NCI-H2081 treated with DMSO at 0.1 percent for 48 hours (cell line): ENCODE results near the gene DRAP1.

Source experiments
- DNase-seq: peaks from one replicate; lab custom pipeline; 2025; lab: John Stamatoyannopoulos, UW

DRAP1 gene

DNA sequence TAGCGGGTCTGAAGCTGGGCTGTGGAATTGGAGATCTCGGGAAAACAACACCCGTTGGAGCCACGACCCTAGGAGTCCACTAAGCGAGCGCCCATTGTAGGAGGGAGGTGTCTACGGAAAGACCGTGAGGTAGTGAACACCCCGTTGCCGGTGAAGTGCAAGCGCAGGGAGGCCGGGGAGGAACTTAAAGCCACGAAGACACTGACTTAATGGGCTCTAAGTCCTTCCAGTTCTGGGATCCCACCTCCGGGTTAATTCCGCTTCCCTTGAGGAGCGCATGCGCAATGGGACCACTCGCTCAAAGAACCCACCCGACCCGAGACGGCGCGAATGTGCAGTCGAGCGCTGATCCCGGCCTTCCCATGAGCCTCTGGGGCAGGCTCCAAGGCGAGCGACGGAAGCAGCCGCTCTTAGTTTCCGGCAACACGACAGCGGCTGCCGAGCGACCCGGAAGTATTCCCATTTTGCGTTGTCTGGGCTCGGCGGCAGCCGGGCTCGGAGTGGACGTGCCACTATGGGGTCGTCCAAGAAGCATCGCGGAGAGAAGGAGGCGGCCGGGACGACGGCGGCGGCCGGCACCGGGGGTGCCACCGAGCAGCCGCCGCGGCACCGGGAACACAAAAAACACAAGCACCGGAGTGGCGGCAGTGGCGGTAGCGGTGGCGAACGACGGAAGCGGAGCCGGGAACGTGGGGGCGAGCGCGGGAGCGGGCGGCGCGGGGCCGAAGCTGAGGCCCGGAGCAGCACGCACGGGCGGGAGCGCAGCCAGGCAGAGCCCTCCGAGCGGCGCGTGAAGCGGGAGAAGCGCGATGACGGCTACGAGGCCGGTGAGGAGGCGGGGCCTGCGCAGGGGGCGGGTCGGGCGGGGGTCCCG, 42.3 kb downstream of the DRAP1 start, which contains the start of gene SART1:
TSS of gene SART1 (plus strand) at position 468 of the 874 bp plus-strand sequence. CDS start at position 515, 47 bp downstream.
- DNase-seq, result peak; percentile 80

DNA sequence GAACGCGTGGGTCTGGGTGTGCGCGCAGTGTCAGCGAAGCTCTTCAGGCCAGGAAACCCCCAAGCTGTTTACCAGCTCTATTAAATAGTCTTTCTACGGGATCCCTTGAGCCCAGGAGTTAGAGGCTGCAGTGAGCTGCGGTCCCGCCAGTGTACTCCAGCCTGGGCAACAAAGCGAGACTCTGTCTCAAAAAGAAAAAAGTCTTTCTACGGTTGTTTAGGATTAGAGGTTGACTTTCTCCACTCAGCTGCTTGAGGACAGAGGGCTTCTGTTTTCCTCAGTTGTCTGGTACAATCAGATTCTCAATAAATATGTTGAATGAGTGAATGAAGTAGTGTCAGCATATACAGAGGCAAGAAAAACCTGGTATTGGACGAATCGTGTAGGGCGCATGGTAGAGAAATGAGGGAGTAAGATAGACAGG, 42.9 kb downstream of the DRAP1 start:
- no peak for DNase-seq

DNA sequence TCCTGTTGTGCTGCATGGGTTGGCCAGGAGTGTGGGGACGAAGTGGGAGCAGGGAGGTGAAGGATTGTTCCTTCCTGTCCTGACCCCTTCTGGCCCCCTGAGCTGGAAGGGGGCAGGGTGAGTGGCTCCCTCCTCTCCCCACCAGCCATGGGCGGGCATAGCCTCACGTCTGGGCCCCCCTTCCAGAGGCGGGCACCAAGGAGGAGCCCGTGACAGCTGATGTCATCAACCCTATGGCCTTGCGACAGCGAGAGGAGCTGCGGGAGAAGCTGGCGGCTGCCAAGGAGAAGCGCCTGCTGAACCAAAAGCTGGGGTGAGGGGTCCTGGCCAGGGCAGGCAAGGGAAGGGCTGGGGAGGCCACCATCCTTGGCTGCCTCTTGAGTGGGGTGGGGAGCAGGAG, 45.7 kb downstream of the DRAP1 start:
- no peak for DNase-seq

DNA sequence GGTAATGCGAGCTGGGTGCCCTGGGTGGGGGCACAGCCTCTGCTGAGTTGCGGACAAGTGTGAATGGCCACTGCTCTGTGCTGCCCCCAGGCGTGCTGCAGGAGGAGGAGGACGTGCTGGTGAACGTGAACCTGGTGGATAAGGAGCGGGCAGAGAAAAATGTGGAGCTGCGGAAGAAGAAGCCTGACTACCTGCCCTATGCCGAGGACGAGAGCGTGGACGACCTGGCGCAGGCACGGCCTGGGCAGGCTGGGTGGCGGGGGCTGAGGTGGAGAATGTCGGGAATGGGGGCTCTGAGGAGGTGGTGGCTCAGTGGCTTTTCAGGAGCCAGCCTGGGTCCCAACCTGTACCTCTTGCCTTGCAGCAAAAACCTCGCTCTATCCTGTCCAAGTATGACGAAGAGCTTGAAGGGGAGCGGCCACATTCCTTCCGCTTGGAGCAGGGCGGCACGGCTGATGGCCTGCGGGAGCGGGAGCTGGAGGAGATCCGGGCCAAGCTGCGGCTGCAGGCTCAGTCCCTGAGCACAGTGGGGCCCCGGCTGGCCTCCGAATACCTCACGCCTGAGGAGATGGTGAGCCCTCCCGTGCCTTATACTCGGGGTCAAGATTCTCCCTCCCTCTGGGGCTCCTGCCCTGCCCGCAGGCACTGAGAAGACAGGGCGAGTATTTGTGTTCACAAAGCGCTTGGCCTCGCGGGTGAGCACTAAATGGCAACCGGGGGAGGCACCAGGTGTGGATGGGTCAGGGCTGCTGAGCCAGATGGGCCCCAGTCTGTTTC, 46.9 kb downstream of the DRAP1 start:
- no peak for DNase-seq

DNA sequence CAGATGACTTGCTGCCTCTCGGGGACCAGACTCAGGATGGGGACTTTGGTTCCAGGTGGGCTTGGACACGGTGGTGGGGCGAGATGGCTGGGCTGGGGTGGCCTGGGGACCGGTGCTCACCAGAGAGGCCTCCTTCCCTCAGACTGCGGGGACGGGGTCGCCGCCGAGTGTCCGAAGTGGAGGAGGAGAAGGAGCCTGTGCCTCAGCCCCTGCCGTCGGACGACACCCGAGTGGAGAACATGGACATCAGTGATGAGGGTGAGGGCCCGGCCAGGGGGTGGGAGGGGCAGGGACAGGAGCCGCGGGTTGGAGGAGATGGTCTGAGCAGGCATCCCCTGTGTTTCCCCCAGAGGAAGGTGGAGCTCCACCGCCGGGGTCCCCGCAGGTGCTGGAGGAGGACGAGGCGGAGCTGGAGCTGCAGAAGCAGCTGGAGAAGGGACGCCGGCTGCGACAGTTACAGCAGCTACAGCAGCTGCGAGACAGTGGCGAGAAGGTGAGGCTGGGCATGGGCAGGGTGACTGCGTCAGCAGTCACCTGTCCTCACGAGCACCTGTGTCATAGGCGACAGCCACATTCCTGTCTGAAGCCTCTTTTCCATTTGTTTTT, 48.2 kb downstream of the DRAP1 start:
- no peak for DNase-seq

DNA sequence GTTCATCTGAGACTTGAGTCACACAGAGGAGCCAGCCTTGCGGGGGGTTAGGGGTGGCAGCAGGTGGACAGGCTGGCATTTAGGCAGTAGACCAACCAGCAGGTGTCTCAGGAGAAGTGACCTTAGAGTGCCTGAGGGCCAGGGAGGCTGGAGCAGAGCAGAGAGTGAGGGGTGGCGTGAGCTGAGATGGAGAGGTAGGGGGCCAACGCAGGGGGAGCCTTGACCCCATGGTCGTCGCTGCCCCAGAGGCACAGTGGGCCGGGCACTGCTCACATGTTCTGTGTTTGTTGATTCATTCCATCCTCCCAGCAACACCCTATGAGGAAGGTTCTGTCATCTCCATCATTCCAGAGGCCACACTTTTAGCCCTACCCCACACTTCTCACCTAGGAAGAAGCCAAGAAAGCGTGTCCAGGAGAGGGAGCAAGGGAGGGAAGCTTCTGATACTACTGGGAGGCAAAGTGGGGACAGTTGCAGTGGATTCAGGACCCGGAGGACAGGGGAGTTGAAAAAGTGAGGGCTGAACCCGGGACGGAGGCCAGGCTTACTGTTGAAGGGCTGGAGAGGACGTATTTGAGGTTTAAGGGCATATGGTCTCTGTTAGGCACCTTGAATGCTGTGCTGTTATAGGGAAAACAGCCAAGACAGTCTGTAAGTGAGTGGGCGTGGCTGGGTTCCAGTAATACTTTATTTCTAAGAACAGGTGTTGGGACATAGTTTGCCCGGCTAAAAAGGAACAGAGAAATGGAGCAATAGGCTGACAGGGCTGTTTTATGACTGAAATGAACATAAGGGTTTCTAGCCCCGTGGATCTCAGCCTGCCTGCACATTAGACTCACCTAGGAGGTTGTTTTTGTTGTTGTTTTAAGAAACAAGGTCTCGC, 49.6 kb downstream of the DRAP1 start:
- DNase-seq, result no peak
